Activated naive CD4-positive, alpha-beta T cell treated with anti-CD3 and anti-CD28 coated beads, Interleukin-2, amount 50 U/mL, for 24 hours (primary cell): ENCODE results near the gene ADRA2C.

Experiments used
- H3K27ac Mint-ChIP-seq: one replicate; pipeline ENCODE4 v1.8.0; 2021; ENCODE audit warnings: mild to moderate bottlenecking, mixed read lengths
- H3K27me3 Mint-ChIP-seq: one replicate; pipeline ENCODE4 v1.8.0; 2021; ENCODE audit warnings: mixed read lengths
- H3K36me3 Mint-ChIP-seq: one replicate; pipeline ENCODE4 v1.8.0; 2021; ENCODE audit warnings: mixed read lengths
- H3K4me1 Mint-ChIP-seq: one replicate; pipeline ENCODE4 v1.8.0; 2021; ENCODE audit warnings: mixed read lengths
- H3K4me3 Mint-ChIP-seq: one replicate; pipeline ENCODE4 v1.8.0; 2021; ENCODE audit warnings: mild to moderate bottlenecking, mixed read lengths
- H3K9me3 Mint-ChIP-seq: one replicate; pipeline ENCODE4 v1.8.0; 2021; ENCODE audit warnings: mixed read lengths

The ADRA2C gene

DNA sequence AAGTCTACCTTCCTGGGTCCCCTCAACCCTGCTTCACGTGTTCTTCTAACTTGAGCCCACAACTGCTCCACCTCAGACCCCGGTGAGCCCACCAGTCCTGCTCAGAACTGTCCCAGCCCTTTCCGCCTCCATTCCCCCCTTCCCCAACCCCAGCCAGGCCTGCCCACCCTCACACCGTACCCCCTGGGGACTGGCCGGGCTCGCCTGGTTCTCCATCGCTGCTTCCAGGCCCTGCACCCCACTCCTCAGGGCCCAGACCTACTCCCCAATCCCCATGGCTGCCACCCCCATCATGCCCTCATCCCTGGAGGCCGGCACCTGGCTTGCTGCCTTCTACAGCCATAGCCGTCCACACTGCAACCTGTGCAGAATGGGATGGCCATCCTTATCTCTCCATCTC, 23.4 kb downstream of the ADRA2C start:
- no peak overlapping the region for H3K4me3 Mint-ChIP-seq
- no peak overlapping the region for H3K27ac Mint-ChIP-seq
- H3K27me3 Mint-ChIP-seq = peaks cover 13% of the 10 kb centered on the region
- H3K36me3 Mint-ChIP-seq = no peaks in the 10 kb centered on the region
- peaks cover 2% of the 10 kb centered on the region for H3K9me3 Mint-ChIP-seq
- no peaks in the 10 kb centered on the region for H3K4me1 Mint-ChIP-seq

- peaks cover 7% of the 10 kb centered on the region for H3K9me3 Mint-ChIP-seq
These were observed 23.9 kb downstream of the ADRA2C start for GRCh38 chr4:3790006-3790561.

GRCh38 chr4:3791256-3791655, 25.1 kb downstream of the ADRA2C start:
- peaks cover 13% of the 10 kb centered on the region for H3K27me3 Mint-ChIP-seq
- H3K4me3 Mint-ChIP-seq = no peak overlapping the region

More at GRCh38 chr4:3790006-3790561, 23.9 kb downstream of the ADRA2C start:
- Mint-ChIP-seq H3K36me3 (peaks cover under 1% of the 10 kb centered on the region), H3K4me3 (no peak overlapping the region), H3K27ac (no peak overlapping the region), H3K4me1 (no peaks in the 10 kb centered on the region), H3K27me3 (peaks cover 13% of the 10 kb centered on the region)

GRCh38 chr4:3791910-3792542, 25.8 kb downstream of the ADRA2C start:
- Mint-ChIP-seq H3K27ac (no peak overlapping the region), H3K9me3 (peaks cover 13% of the 10 kb centered on the region), H3K4me3 (no peak overlapping the region), H3K36me3 (peaks cover 4% of the 10 kb centered on the region), H3K4me1 (no peaks in the 10 kb centered on the region), H3K27me3 (peaks cover 13% of the 10 kb centered on the region)

More at GRCh38 chr4:3791256-3791655, 25.1 kb downstream of the ADRA2C start:
- Mint-ChIP-seq H3K27ac (peak overlapping the region; percentile 17), H3K36me3 (peaks cover 4% of the 10 kb centered on the region), H3K9me3 (peaks cover 13% of the 10 kb centered on the region), H3K4me1 (no peaks in the 10 kb centered on the region)

DNA sequence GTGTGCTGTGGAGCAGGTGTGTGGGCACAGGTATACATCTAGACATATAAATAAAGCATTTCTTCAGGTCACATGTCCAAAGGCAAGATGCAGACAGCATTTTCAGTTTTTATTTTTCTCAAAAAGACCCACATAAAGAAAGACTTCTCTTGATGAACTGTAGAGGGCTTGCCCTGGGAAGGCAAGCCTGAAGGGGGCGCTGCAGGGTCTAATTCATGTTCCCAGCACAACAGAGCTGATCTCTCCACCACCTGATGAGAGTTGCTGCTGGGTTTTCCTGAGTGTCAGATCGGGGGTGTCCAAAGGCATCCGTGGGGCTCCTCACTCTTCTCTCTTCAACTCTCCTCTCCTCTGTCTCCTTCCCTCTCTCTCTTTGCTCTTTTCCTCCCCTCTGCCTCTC, 26.6 kb downstream of the ADRA2C start:
- Mint-ChIP-seq H3K9me3 (peaks cover 13% of the 10 kb centered on the region), H3K27ac (no peak overlapping the region), H3K4me1 (no peaks in the 10 kb centered on the region), H3K36me3 (peaks cover 4% of the 10 kb centered on the region), H3K27me3 (peaks cover 13% of the 10 kb centered on the region), H3K4me3 (no peak overlapping the region)

- Mint-ChIP-seq H3K4me3 (no peak overlapping the region), H3K27me3 (peaks cover 13% of the 10 kb centered on the region), H3K9me3 (peaks cover 13% of the 10 kb centered on the region), H3K4me1 (no peaks in the 10 kb centered on the region), H3K36me3 (peaks cover 4% of the 10 kb centered on the region), H3K27ac (no peak overlapping the region)
These were observed 27.4 kb downstream of the ADRA2C start for GRCh38 chr4:3793545-3793944.

GRCh38 chr4:3796960-3797359, 30.8 kb downstream of the ADRA2C start:
- H3K4me1 Mint-ChIP-seq = no peaks in the 10 kb centered on the region
- H3K27me3 Mint-ChIP-seq = peaks cover 4% of the 10 kb centered on the region
- peaks cover 4% of the 10 kb centered on the region for H3K36me3 Mint-ChIP-seq
- H3K27ac Mint-ChIP-seq = no peak overlapping the region
- H3K9me3 Mint-ChIP-seq = peaks cover 13% of the 10 kb centered on the region
- no peak overlapping the region for H3K4me3 Mint-ChIP-seq

GRCh38 chr4:3797831-3798790, 31.9 kb downstream of the ADRA2C start:
- Mint-ChIP-seq H3K27ac (no peak overlapping the region), H3K36me3 (peaks cover 4% of the 10 kb centered on the region), H3K4me3 (no peak overlapping the region), H3K27me3 (peaks cover under 1% of the 10 kb centered on the region), H3K9me3 (peaks cover 13% of the 10 kb centered on the region), H3K4me1 (no peaks in the 10 kb centered on the region)

GRCh38 chr4:3799496-3799895, 33.3 kb downstream of the ADRA2C start:
- Mint-ChIP-seq H3K36me3 (peaks cover 4% of the 10 kb centered on the region), H3K27me3 (no peaks in the 10 kb centered on the region), H3K27ac (no peak overlapping the region), H3K9me3 (peaks cover 11% of the 10 kb centered on the region), H3K4me1 (no peaks in the 10 kb centered on the region), H3K4me3 (no peak overlapping the region)

GRCh38 chr4:3800351-3800750, 34.2 kb downstream of the ADRA2C start:
- Mint-ChIP-seq H3K36me3 (peaks cover under 1% of the 10 kb centered on the region), H3K9me3 (peaks cover 3% of the 10 kb centered on the region), H3K27ac (no peak overlapping the region), H3K4me1 (no peaks in the 10 kb centered on the region), H3K4me3 (no peak overlapping the region), H3K27me3 (no peaks in the 10 kb centered on the region)

GRCh38 chr4:3801521-3801920, 35.3 kb downstream of the ADRA2C start:
- no peaks in the 10 kb centered on the region for H3K36me3 Mint-ChIP-seq
- no peak overlapping the region for H3K27ac Mint-ChIP-seq
- H3K4me3 Mint-ChIP-seq = no peak overlapping the region
- peaks cover 2% of the 10 kb centered on the region for H3K27me3 Mint-ChIP-seq
- H3K9me3 Mint-ChIP-seq = no peaks in the 10 kb centered on the region
- H3K4me1 Mint-ChIP-seq = no peaks in the 10 kb centered on the region

DNA sequence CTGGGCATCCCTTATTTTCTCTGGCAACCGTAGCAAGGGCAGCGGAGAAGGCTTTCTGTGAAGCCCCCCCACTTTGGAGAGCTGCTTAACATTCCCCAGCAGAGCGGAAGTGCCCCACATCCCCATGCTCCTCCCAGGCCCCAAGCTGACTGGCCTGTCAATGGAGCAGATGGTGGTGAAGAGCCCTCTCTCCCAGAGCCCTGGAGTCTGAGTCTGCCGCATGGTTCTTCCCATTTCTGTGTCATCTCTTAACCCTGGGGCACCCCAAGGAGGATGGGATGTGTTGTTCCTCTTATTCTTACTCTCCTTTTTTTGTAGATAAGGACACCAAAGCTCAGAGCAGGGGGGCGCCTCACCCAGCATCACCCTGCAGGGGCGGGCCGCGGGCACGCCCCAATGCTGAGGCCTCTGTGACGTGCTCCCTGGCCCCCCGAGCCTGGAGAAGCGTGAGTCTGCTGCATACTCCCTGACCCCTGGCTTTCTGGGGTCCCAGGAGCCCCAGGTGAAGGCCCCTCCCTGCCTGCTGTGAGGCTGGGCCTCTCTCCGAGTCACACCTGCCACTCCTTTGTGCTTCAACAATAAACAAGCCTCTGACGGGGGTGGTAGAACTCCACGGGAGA, 35.9 kb downstream of the ADRA2C start:
- Mint-ChIP-seq H3K27me3 (peaks cover 3% of the 10 kb centered on the region), H3K4me1 (no peaks in the 10 kb centered on the region), H3K4me3 (no peak overlapping the region), H3K36me3 (no peaks in the 10 kb centered on the region), H3K27ac (no peak overlapping the region), H3K9me3 (no peaks in the 10 kb centered on the region)

GRCh38 chr4:3802571-3803474, 36.6 kb downstream of the ADRA2C start:
- Mint-ChIP-seq H3K27ac (no peak overlapping the region), H3K4me1 (no peaks in the 10 kb centered on the region), H3K4me3 (no peak overlapping the region), H3K9me3 (no peaks in the 10 kb centered on the region), H3K36me3 (no peaks in the 10 kb centered on the region), H3K27me3 (peaks cover 7% of the 10 kb centered on the region)

DNA sequence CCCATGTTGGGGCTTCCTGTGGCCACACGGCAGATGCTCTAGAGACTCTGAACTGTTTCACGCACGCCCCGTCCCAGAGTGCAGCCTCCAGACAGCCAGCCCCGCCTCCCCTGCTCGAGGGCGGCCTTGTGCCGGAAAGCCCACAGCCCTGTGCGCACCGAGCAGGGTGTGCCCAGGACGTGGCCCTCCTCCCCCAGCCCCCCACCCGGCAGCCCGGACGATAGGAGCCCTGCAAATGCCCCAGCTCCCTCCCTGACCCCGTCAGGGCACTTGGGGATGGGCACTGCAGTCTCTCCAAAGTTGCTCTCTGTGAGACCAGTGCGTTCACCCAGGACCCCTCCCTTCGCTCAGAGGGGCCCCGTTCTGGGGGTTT, 37.3 kb downstream of the ADRA2C start:
- Mint-ChIP-seq H3K27me3 (peaks cover 12% of the 10 kb centered on the region), H3K27ac (no peak overlapping the region), H3K36me3 (no peaks in the 10 kb centered on the region), H3K4me1 (no peaks in the 10 kb centered on the region), H3K9me3 (no peaks in the 10 kb centered on the region), H3K4me3 (no peak overlapping the region)

DNA sequence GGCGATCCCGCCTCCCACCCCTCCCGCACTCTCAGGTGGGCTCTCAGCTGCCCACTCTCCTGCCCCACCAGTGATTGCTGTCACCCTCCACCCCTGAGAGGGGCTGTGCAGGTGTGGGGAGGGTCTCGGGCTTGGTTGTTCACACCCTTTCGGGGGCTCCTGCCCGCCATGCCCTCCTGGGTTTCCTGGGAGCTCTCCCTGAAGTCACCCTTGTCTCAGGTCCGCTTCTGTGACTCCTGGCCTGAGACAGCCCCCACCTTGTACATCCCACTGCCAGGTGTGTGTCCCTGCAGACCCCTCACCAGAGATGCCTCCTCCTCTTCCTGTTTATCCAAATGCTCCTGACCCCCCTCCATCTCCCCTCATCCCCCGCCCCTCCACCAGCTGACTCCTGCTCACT, 37.8 kb downstream of the ADRA2C start:
- H3K4me1 Mint-ChIP-seq = no peaks in the 10 kb centered on the region
- no peak overlapping the region for H3K27ac Mint-ChIP-seq
- peaks cover 16% of the 10 kb centered on the region for H3K27me3 Mint-ChIP-seq
- H3K36me3 Mint-ChIP-seq = no peaks in the 10 kb centered on the region
- H3K9me3 Mint-ChIP-seq = no peaks in the 10 kb centered on the region
- no peak overlapping the region for H3K4me3 Mint-ChIP-seq
